ACC112 (cell line): ENCODE data around the gene KCNJ1.

Experiments
- H2AFZ ChIP-seq: fragments of 200-600 bp; sonication (generic); one replicate; pipeline ENCODE4 v1.6.0; 2017; ENCODE audit warnings: antibody characterized with exemption, low read length; ENCODE audit not compliant: unreplicated experiment
- H3K27ac ChIP-seq: fragments of 200-600 bp; sonication (generic); 2 replicates; pipeline ENCODE4 v1.5.1; 2014; ENCODE audit warnings: low read depth, mild to moderate bottlenecking, antibody characterized with exemption, low read length, moderate library complexity
- H3K27me3 ChIP-seq: fragments of 200-600 bp; sonication (generic); 2 replicates; pipeline ENCODE4 v1.6.1; 2014; ENCODE audit warnings: mild to moderate bottlenecking, antibody characterized with exemption, low read length, moderate library complexity, mixed read lengths; ENCODE audit not compliant: insufficient read depth
- H3K36me3 ChIP-seq: fragments of 200-600 bp; sonication (generic); 2 replicates; pipeline ENCODE4 v1.6.1; 2016; ENCODE audit warnings: mild to moderate bottlenecking, antibody characterized with exemption, low read length, moderate library complexity, mixed read lengths; ENCODE audit not compliant: insufficient read depth
- H3K4me1 ChIP-seq: fragments of 200-600 bp; sonication (generic); one replicate; pipeline ENCODE4 v1.6.1; 2016; ENCODE audit warnings: low read length, mixed read lengths; ENCODE audit not compliant: insufficient read depth, unreplicated experiment, control insufficient read depth
- H3K4me3 ChIP-seq: fragments of 200-600 bp; sonication (generic); 2 replicates; pipeline ENCODE4 v1.5.1; 2014; ENCODE audit warnings: mild to moderate bottlenecking, low read depth, low read length
- H3K79me2 ChIP-seq: fragments of 200-600 bp; sonication (generic); one replicate; pipeline ENCODE4 v1.6.0; 2016; ENCODE audit warnings: low read length; ENCODE audit not compliant: control insufficient read depth, unreplicated experiment, insufficient read depth

KCNJ1 gene

GRCh38 chr11:128908391-128909246, 41.5 kb upstream of the KCNJ1 start:
- Histone ChIP-seq H3K27me3 (0 out of 2 replicates have a peak, but pooled peaks cover 4% of the 10 kb centered on the region), H3K79me2 (no peaks in the 10 kb centered on the region), H3K27ac (peak overlapping the region; percentile 58), H3K4me1 (peaks cover 20% of the 10 kb centered on the region), H2AFZ (peak overlapping the region; percentile 67), H3K4me3 (peak overlapping the region; percentile 56), H3K36me3 (no peaks in the 10 kb centered on the region)

GRCh38 chr11:128907585-128907984, 40.5 kb upstream of the KCNJ1 start:
- Histone ChIP-seq H3K4me1 (peaks cover 29% of the 10 kb centered on the region), H3K27ac (no peak overlapping the region), H3K27me3 (no peaks in the 10 kb centered on the region)

GRCh38 chr11:128906185-128907050, 39.3 kb upstream of the KCNJ1 start:
- peaks cover 29% of the 10 kb centered on the region for H3K4me1 ChIP-seq
- no peak overlapping the region for H2AFZ ChIP-seq
- H3K27ac ChIP-seq, result no peak overlapping the region
- H3K27me3 ChIP-seq, result no peaks in the 10 kb centered on the region
- no peaks in the 10 kb centered on the region for H3K36me3 ChIP-seq
- peak overlapping the region; percentile 84 for H3K4me3 ChIP-seq
- no peaks in the 10 kb centered on the region for H3K79me2 ChIP-seq

More at GRCh38 chr11:128907585-128907984, 40.5 kb upstream of the KCNJ1 start:
- Histone ChIP-seq H3K4me3 (no peak overlapping the region), H3K36me3 (no peaks in the 10 kb centered on the region), H2AFZ (no peak overlapping the region), H3K79me2 (no peaks in the 10 kb centered on the region)

DNA sequence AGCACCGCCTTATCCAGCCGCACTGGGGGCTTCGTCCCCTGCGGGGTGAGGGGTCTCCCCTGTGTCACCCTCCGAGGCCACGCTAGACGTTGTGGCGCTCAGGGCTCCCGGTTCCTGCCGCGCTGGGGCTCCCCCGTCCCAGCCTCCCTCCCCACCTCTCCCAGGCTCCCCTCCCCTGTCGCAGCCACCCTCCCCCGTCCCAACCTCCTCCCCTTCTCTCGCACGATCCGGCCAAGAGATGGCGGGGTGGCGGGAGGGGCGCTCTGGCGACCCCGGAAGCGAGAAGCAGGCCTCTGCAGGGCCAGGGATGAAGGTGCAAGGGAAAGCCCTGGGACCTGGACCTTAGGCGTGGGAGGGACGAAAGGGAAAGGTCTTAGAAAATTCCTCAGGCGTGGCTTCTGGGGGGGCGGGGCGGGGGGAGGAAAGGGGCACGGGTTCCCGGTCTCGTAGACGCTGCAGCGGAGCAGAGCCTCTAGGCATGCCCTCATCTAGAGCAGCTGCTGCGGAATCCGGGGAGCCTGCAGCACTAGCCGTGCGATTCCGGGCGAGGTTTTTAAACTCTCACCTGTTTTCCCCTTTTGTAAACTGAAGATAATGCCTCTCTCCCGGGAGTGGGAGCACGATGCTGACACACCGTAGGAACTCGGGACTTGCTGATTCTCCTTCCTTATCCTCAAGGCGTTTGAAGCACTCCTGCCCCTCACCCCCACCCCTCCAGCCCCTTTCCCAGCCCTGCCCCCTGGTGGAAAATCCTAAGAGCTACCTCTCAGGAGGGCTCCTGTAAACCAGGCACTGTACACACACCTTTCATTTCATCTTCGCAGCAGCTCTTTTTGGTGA, 38.5 kb upstream of the KCNJ1 start:
- peak overlapping the region; percentile 84 for H3K4me3 ChIP-seq

DNA sequence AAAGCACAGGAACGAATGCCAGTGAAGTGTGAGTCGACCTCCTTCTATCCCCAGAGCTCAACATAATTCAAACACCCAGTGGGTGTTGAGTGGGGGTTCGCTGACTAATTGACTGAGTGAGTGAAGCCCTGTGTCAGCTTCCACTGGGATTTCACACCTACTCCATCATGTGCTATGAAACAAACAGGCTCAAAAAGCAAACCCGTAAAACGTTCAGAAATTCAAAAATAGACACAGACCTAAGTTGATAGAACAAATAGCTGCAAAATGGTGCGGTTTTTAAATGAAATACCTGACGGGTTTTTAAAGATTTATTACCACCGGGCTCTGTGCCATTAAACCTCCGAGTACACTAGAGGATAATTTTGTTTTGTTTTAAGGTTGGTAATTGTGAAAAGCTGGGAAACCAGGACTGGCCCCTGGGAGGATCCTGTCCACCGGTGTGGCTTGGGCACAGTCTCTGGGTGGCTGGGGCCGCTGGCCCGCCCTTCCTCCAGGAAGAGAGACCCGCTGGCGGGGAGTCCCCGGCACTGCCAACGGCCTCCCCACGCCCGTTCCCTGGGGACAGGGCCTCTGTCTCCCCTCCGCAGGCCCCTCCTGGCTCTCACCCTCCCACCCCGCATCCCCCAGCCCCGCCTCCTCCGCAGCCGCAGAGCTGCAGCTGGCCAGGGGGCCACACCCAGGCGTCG, 37.7 kb upstream of the KCNJ1 start:
- Histone ChIP-seq H3K27ac (no peak overlapping the region), H3K4me3 (peak overlapping the region; percentile 84), H3K4me1 (peaks cover 29% of the 10 kb centered on the region), H3K27me3 (no peaks in the 10 kb centered on the region), H2AFZ (peak overlapping the region; percentile 20), H3K79me2 (no peaks in the 10 kb centered on the region), H3K36me3 (no peaks in the 10 kb centered on the region)

More for the DNA sequence above, 38.5 kb upstream of the KCNJ1 start:
- no peaks in the 10 kb centered on the region for H3K79me2 ChIP-seq
- H3K27me3 ChIP-seq, result no peaks in the 10 kb centered on the region
- H2AFZ ChIP-seq, result peak overlapping the region; percentile 20
- no peak overlapping the region for H3K27ac ChIP-seq
- no peaks in the 10 kb centered on the region for H3K36me3 ChIP-seq
- H3K4me1 ChIP-seq, result peaks cover 29% of the 10 kb centered on the region

- Histone ChIP-seq H3K79me2 (no peaks in the 10 kb centered on the region), H2AFZ (no peak overlapping the region), H3K27ac (no peak overlapping the region), H3K36me3 (no peaks in the 10 kb centered on the region), H3K4me1 (peaks cover 28% of the 10 kb centered on the region), H3K27me3 (no peaks in the 10 kb centered on the region), H3K4me3 (no peak overlapping the region)
Measured at GRCh38 chr11:128904303-128904655, 37.2 kb upstream of the KCNJ1 start.

DNA sequence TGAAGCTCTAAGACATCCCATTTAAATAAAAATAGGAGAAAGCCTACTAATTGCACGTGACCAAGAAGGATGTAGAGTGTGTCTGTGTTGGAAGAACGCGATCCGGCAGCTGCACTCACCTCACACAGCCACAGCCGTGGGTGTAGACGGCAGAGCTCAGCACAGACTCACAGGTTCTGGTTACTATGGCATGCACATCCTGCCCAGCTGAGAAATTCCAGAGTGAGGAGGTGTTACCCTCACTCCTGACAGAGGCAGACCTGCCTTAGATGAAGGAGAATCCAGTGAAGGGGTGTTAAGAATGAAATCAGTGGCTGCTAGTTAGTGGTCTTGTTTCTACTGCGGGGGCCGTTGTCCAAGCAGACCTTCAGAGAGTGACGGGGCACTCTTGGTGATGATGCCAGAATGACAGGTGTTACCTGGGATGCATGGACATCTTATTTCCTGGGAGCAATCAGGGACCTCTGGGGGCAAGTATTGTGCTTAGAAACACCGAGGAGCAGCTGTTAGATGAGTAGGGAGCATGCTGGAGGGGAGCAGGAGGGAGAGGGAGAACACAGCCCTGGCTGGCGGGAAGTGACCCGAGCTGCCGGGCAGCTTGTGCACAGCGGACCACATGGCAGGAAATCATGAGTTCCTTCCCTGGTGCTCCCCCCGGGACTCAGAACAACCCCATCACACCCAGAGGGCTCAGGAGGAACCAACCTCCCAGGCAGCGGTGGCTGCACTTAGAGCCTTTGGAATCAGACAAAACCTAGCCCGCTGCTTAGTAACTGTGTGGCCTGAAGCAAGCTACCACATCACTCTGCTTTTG, 36.4 kb upstream of the KCNJ1 start:
- H3K27ac ChIP-seq, result no peak overlapping the region

DNA sequence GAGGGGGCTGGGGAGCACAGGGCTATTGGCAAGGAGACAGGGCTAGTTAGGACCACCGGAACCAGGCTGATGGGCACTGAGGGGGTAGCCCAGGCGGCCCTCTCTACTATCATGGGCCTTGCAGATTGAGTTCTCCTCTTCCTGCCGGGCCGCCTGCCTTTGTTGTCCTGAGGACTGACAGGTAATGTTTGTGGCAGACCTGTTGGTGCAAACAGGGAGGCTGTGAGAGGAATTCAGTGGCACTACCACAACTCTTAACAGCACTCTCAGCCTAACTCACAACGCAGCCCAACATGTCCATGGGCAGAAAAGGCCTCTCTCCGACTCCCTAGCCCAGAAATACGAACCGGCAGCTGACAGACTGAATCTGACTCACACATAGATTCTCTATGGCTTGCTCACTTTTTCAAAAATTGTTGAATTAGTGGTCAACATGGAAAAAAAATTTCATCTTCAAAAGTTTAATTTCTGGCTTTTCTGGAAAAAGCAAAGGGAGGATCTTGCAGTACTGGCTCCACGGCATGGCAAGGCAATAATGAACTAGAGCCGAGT, 35.5 kb upstream of the KCNJ1 start:
- H3K27me3 ChIP-seq, result no peaks in the 10 kb centered on the region
- peaks cover 12% of the 10 kb centered on the region for H3K4me1 ChIP-seq
- no peaks in the 10 kb centered on the region for H3K79me2 ChIP-seq
- no peak overlapping the region for H2AFZ ChIP-seq
- no peaks in the 10 kb centered on the region for H3K36me3 ChIP-seq
- H3K27ac ChIP-seq, result no peak overlapping the region
- H3K4me3 ChIP-seq, result no peak overlapping the region

More for the DNA sequence above, 36.4 kb upstream of the KCNJ1 start:
- peaks cover 21% of the 10 kb centered on the region for H3K4me1 ChIP-seq
- no peak overlapping the region for H3K4me3 ChIP-seq
- no peaks in the 10 kb centered on the region for H3K79me2 ChIP-seq
- no peaks in the 10 kb centered on the region for H3K27me3 ChIP-seq
- H3K36me3 ChIP-seq, result no peaks in the 10 kb centered on the region
- no peak overlapping the region for H2AFZ ChIP-seq
